ENCODE data around the gene NLRX1. TPM values are rescaled to one million over a fixed set of nuclear protein-coding genes. Genes with fewer than 3 reads are reported as not detected.

Gene NLRX1
- 9.5 and 11.1 TPM in 2 replicates for total RNA-seq

GRCh38 chr11:119168471-119169281 lies at the start of gene NLRX1:
Gene NLRX1 (plus strand): TSS chr11:119168725. CDS start chr11:119171404, 2,679 bp downstream.

GRCh38 chr11:119121008-119121810 lies 47.3 kb upstream of the NLRX1 start, which contains the start of gene HINFP:
Gene HINFP (plus strand): TSS chr11:119121580. CDS start chr11:119126945, 5,365 bp downstream.

GRCh38 chr11:119149018-119149785 lies 19.3 kb upstream of the NLRX1 start, which contains the start of gene ABCG4:
Gene ABCG4 (plus strand): TSS chr11:119149052. CDS start chr11:119149966, 914 bp downstream.

GRCh38 chr11:119205574-119206510 lies 37.3 kb downstream of the NLRX1 start, which contains the start of gene CBL:
Gene CBL (plus strand): TSS chr11:119206339. CDS start chr11:119206418, 79 bp downstream.

Other genes starting within 250 kb of the NLRX1 start
- gene BCL9L, start 242.8 kb upstream of the NLRX1 start, total RNA-seq = 5.1 and 5.5 TPM in 2 replicates
- not detected in 2 replicates for gene UPK2, start 212.4 kb upstream of the NLRX1 start, total RNA-seq
- not detected in 2 replicates for gene FOXR1, start 197.0 kb upstream of the NLRX1 start, total RNA-seq
- gene CENATAC, start 170.6 kb upstream of the NLRX1 start, total RNA-seq = 8.9 and 9.3 TPM in 2 replicates
- gene RPS25, start 150.4 kb upstream of the NLRX1 start, total RNA-seq = 631 and 888 TPM in 2 replicates
- 66.1 and 89.7 TPM in 2 replicates for gene TRAPPC4, start 150.0 kb upstream of the NLRX1 start, total RNA-seq
- gene SLC37A4, start 137.8 kb upstream of the NLRX1 start, total RNA-seq = 13.2 and 13.8 TPM in 2 replicates
- 199 and 221 TPM in 2 replicates for gene HYOU1, start 111.5 kb upstream of the NLRX1 start, total RNA-seq
- 27.8 and 30.6 TPM in 2 replicates for gene VPS11, start 100.9 kb upstream of the NLRX1 start, total RNA-seq
- 3.3 and 4.0 TPM in 2 replicates for gene HMBS, start 83.8 kb upstream of the NLRX1 start, total RNA-seq
- gene DPAGT1, start 66.9 kb upstream of the NLRX1 start, total RNA-seq = 12.7 and 13.8 TPM in 2 replicates
- 2.4 and 3.6 TPM in 2 replicates for gene C2CD2L, start 61.4 kb upstream of the NLRX1 start, total RNA-seq
- 13.4 and 14.2 TPM in 2 replicates for gene HINFP, start 47.1 kb upstream of the NLRX1 start, total RNA-seq
- gene ABCG4, start 19.7 kb upstream of the NLRX1 start, total RNA-seq = under 0.01 TPM in 2 replicates
- gene NHERF4, start 16.8 kb downstream of the NLRX1 start, total RNA-seq = 0.17 TPM in 1 of 2 replicates, not detected in the other
- 8.1 and 8.8 TPM in 2 replicates for gene CBL, start 37.6 kb downstream of the NLRX1 start, total RNA-seq
- 17.2 and 35.5 TPM in 2 replicates for gene MCAM, start 148.4 kb downstream of the NLRX1 start, total RNA-seq
- gene RNF26, start 165.8 kb downstream of the NLRX1 start, total RNA-seq = 2.1 and 2.3 TPM in 2 replicates
- gene C1QTNF5, start 172.2 kb downstream of the NLRX1 start, total RNA-seq = 80.2 and 89.1 TPM in 2 replicates
- under 0.01 TPM in 1 of 2 replicates, not detected in the other for gene MFRP, start 178.0 kb downstream of the NLRX1 start, total RNA-seq
- gene USP2, start 213.0 kb downstream of the NLRX1 start, total RNA-seq = under 0.01 and 0.26 TPM in 2 replicates